ENCODE results near the gene MAP1B.

MAP1B gene

DNA sequence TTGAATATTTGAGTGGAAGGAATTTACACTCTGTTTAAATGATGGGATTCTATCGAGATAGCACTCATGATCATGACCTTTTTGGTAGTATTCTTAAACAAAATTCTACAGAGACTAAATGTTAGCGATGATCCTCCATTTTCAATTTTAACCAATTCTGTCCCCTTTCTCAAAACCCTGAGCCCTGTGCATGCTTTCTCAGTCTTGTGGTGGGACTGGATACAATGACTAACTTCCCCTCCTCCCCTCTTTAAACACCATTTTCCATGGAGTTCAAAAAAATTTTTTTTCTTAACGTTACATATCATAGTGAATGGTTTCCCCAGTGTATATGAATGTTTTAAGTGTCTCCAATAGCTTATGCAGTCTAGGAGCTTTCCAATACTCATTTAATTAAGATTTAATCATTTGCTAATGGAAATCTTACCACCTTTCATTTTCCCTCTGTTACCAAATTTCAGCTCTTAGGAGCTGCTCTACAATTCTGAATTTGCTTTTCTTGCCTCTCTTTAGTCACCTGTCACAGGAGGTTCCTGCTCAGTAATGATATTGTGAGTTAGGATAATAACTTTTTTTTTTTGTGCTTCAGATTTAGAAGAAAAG lies 101.2 kb downstream of the MAP1B start:
- TF ChIP-seq, protein P1, sequence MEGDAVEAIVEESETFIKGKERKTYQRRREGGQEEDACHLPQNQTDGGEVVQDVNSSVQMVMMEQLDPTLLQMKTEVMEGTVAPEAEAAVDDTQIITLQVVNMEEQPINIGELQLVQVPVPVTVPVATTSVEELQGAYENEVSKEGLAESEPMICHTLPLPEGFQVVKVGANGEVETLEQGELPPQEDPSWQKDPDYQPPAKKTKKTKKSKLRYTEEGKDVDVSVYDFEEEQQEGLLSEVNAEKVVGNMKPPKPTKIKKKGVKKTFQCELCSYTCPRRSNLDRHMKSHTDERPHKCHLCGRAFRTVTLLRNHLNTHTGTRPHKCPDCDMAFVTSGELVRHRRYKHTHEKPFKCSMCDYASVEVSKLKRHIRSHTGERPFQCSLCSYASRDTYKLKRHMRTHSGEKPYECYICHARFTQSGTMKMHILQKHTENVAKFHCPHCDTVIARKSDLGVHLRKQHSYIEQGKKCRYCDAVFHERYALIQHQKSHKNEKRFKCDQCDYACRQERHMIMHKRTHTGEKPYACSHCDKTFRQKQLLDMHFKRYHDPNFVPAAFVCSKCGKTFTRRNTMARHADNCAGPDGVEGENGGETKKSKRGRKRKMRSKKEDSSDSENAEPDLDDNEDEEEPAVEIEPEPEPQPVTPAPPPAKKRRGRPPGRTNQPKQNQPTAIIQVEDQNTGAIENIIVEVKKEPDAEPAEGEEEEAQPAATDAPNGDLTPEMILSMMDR (IDR thresholded peaks at IDR 0.05; ENCODE audit: insufficient read depth, missing control alignments), result no peak
- DNase-seq (ENCODE audit: insufficient read length, low spot score) (no peak), FAIRE-seq (peak; percentile 25)

DNA sequence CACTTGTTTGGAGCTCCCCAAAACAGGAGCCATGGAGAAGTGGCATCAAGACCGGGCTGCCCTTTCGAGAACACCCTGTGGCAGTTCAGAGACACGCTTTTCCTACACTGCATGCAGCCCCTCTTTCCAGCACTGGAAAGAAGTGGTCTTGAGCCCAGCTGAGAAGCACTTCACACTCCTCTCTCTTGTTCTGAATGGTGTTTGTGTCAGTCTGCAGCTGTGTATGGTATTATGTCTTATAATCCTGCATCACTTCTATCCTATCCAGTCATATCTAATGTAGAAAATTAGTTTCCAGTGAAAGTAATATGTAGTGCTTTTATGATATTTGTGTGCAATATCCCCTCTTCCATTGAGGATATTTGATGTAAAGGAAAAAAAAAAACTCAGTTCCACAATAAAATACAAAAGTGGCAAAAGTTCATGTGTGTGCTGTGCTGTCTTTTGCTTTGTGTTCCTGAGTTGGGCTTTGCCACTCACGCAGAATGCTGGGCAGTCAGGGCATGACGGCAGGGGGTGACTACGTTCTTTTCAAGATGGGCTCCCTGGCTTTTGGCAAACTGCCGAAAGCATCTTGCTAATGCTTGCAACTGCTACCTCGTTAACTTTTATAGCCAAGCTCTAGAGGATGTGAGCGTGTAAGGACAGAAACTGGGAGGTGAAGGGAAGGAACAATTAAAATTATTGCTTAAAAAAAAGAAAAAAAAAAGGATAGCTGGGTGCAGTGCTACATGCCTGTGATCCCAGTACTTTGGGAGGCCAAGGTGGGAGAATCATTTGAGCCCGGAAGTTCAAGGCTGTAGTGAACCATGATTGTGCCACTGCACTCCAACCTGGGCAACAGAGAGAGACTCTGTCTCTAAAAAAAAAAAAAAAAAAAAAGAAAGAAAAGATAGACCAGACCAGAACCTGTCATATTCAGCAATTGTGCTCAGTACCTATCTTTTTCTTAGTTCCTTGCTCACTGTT lies 102.2 kb downstream of the MAP1B start:
- FAIRE-seq (no peak), DNase-seq (ENCODE audit: insufficient read length, low spot score) (no peak)

DNA sequence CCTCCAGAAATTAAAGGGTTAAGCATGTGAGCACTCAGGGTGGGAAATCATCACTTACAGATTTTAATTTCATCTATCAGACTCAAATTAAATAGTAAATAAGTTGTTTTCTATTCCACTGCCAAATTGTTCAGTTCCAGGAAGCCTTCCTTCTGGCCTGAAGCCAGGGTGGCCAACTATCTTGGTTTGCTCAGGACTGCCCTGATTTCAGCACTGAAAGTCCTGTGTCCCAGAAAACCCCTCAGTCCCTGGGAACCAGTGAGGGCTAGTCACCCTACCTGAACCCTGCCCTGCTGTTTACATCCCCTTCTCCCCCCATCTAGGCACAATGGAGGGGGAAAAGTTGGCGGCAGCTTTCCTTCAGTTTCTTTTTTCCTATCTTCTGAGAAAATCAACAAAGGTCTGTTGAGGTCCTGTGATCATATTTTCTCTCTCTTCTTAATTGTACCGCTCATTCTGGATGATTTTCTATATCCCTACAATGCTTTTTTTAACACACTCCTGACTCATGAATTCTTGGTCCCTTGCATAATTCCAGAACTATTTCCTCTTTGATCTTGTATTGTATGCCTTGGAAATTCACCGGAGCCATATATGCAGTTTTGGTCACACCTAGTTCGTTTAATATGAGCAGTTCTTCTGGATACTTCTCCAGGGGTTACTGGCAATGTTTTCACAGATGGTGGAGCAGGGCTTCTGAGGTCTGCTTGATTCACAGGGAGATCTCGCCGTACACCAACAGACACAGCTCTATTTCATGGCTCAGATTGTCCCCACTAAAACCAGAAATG lies 103.8 kb downstream of the MAP1B start:
- DNase-seq (ENCODE audit: insufficient read length, low spot score), result no peak
- TF ChIP-seq, protein P1 (IDR thresholded peaks at IDR 0.05; ENCODE audit: insufficient read depth, missing control alignments), result no peak
- FAIRE-seq, result no peak

More for the DNA sequence above, 102.2 kb downstream of the MAP1B start:
- TF ChIP-seq, protein P1 (IDR thresholded peaks at IDR 0.05; ENCODE audit: insufficient read depth, missing control alignments), result peak; percentile 43

DNA sequence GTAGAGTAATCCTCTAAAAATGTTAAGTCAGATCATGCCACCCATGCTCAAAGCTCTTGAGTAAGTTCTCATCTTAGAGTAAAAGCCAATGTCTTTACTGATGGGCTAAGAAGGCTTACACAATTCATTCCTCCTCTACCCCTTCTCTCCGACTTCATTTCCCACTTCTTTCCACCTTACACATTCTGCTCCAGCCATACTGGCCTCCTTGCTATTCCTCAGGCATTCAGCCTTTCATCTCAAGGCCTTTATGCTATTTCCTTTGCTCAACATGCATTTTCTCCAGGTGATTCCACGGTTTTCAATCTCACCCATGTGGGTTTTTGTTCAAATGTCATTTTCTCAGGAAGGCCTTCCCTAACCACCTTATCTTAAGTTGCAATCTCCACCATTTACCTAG lies 104.9 kb downstream of the MAP1B start:
- FAIRE-seq (no peak), DNase-seq (ENCODE audit: insufficient read length, low spot score) (no peak)
- TF ChIP-seq, protein P1 (IDR thresholded peaks at IDR 0.05; ENCODE audit: insufficient read depth, missing control alignments), result no peak

DNA sequence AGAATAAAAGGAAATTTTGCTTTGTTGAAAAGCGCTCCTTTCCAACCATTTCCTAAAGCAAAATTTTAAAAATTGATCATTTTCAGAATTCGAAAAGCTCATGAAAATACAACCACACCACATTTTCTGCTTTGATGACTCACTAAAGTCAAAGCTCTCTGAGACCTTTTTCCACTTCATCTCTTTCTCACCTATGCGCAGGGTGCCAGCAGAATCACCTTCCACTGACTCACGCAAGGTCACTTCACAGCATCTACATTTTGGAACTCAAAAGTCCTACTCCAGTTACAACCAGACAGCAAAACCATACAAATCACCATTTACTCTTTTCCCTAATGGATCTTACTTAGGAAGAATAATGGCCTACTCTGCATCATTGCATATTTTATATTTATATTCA lies 106.2 kb downstream of the MAP1B start:
- TF ChIP-seq, protein P1 (IDR thresholded peaks at IDR 0.05; ENCODE audit: insufficient read depth, missing control alignments), result no peak
- FAIRE-seq, result no peak
- no peak for DNase-seq (ENCODE audit: insufficient read length, low spot score)

DNA sequence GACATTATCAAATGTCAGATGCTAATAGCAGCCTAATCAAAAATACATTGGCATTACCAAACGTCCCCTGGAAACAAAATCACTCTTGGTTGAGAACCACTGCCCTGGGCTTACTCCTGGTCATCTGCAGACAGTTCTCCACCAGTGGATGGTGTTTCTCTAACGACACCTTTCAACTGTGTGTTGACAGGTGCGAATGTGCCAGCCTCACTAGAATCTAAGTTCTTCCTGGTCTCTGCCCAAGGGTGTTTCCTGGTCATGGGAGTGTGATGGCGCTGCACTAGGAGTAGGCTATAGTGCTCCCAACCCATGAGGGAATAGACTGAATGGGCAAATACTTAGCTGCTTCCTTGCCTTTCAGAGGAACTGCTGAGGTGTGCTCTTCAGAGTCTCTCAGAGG lies 106.9 kb downstream of the MAP1B start:
- FAIRE-seq (no peak), DNase-seq (ENCODE audit: insufficient read length, low spot score) (no peak)
- TF ChIP-seq, protein P1 (IDR thresholded peaks at IDR 0.05; ENCODE audit: insufficient read depth, missing control alignments), result no peak

All from D721Med (cell line).